NCI-H1092 treated with DMSO at 0.1 percent for 48 hours (cell line): Measurements from ENCODE around the gene HIP1.
"Not testable (repeated sequence)": the region's sequence is repeated elsewhere in the genome, so short reads cannot be mapped to it uniquely, and the experiment has no call there.

Source experiments
- DNase-seq: peaks from one replicate; lab custom pipeline; 2025; lab: John Stamatoyannopoulos, UW

Gene HIP1

GRCh38 chr7:75686551-75686950 lies 52.2 kb downstream of the HIP1 start:
- DNase-seq: no peak

- not testable (repeated sequence) for DNase-seq
Observed at GRCh38 chr7:75682052-75682451, 56.7 kb downstream of the HIP1 start.

- DNase-seq: no peak
Observed at GRCh38 chr7:75679060-75679459, 59.7 kb downstream of the HIP1 start.

DNA sequence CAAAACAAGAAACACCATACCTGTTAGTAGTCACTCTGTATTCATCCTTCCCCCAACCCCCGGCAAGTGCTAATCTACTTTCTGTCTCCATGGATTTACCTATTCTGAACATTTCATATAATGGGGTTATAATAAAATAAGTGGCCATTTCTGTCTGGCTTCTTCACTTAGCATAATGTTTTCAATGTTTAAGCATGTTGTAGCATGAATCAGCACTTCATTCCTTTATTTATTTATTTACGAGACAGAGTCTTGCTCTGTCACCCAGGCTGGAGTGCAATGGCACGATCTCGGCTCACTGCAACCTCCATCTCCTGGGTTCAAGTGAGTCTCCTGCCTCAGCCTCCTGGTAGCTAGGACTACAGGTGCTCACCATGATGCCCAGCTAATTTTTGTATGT lies 69.2 kb downstream of the HIP1 start:
- DNase-seq: no peak

- peak; percentile 23 for DNase-seq
Observed at GRCh38 chr7:75667938-75668337, 70.8 kb downstream of the HIP1 start.

DNA sequence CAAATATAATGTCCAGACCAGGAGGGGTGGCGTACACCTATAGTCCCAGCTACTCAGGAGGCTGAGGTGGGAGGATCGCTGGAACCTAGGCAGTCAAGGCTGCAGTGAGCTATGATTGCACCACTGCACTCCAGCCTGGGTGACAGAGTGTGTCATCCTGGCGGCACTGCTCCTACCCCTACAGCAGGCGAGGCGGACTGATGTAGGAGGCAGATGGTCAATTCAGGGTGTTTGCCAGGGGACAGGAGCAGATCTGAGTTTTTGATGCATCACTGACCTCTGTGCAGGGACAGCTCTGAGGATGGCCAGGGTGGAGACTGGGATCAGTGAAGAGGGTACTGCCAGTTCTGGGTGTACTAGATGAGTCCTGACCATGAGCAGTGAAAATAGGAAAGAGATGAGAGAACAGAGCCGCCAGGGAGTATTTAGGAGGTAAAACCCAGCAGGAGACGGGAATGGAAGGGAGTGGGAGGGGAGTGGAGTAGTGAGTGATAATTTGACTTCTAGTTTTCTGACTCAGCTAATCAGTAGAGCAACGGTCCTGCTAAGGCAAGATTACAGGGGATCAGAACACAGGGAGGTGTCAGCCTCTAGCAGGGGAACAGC lies 75.3 kb downstream of the HIP1 start:
- no peak for DNase-seq

GRCh38 chr7:75662579-75663301 lies 76.0 kb downstream of the HIP1 start:
- no peak for DNase-seq

DNA sequence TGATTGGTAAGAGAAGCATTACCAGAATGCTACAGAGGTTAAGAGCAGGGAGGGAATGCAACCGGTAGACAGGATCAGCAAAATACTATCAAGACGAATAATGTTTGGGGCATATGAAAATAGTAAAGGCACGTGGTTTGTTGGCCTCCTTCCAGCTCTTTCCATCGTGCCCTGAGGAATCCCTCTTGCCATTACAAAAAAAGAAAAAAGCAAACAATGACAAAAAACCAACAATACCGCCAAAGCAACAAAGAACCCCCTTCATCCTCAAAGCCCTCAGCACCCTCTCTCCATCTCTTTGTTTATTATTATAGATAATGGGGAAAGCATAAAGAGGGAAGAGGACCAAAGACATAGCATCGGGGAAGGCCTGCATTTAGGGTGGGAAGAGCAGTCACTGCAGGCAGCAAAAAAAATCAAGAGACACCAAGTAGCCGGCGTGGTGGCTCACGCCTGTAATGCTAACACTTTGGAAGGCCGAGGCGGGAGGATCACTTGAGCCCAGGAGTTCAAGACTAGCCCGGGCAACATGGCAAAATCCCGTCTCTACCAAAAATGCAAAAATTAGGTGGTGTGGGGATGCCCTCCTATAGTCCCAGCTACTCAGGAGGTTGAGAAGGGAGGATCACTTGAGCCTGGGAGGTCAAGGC lies 78.0 kb downstream of the HIP1 start:
- DNase-seq: no peak

- no peak for DNase-seq
Observed at GRCh38 chr7:75658802-75659201, 79.9 kb downstream of the HIP1 start.

DNA sequence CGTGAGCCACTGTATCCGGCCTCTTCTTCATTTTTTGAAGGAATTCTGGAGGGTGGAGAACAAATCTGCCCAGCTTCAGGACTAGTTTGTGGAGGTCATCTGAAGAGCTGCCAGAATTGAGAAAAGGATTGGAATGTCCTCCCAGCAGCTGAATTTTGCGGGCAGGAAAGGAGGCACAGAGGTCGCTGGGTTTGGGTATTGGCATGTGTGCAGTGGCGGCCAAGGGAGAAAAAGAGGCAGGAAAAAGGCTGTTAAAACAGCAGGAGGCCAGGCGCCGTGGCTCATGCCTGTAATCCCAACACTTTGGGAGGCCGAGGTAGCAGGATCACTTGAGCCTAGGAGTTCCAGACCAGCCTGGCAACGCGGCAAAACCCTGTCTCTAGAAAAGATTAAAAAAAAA lies 80.4 kb downstream of the HIP1 start:
- DNase-seq: no peak

DNA sequence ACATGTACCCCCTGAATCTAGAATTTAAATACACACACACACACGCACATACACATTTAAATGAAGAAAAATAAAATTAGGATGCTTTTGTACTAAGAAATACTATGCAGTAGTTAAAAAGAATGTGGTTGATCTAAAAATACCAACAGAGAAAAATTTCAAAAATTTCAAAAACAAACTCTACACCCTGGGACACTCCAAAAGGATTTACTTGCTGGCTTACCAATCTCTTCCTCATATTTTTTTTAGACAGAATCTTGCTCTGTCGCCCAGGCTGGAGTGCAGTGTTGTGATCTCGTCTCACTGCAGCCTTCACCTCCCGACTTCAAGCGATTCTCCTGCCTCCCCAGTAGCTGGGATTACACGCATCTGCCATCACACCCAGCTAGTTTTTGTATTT lies 80.9 kb downstream of the HIP1 start:
- DNase-seq: no peak

DNA sequence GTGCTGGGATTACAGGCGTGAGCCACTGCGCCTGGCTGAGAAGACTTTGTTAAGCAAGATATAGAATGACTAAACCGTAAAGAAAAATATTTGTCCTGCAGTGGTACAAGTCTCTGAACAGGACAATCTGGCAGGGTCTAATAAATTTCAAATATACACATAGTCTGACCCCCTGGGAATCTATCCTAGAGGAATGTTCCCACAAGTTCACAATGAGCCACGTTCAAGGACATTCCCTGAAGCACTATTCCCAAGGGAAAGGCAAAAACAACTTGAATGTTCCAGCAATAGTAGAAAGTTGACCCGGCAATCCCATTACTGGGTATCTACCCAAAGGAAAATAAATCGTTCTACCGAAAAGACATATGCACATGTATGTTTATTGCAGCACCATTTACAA lies 82.0 kb downstream of the HIP1 start:
- DNase-seq: no peak

DNA sequence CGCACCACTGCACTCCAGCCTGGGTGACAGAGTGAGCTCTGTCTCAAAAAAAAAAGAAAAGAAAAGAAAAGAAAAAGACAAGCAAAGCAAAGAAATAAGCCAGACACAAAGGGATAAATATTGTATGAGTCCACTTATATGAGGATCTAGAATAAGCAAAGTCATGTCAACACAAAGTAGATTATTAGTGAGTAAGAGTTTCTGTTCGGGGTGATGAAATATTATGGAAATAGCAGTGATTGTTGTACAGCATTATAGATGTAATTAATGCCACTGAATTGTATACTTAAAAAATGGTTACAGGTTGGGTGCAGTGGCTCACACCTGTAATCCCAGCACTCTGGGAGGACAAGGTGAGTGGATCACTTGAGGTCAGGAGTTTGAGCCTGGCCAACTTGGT lies 83.2 kb downstream of the HIP1 start:
- DNase-seq: no peak

GRCh38 chr7:75654855-75655254 lies 83.9 kb downstream of the HIP1 start:
- DNase-seq: no peak

- no peak for DNase-seq
Observed at GRCh38 chr7:75653651-75654050, 85.1 kb downstream of the HIP1 start.

DNA sequence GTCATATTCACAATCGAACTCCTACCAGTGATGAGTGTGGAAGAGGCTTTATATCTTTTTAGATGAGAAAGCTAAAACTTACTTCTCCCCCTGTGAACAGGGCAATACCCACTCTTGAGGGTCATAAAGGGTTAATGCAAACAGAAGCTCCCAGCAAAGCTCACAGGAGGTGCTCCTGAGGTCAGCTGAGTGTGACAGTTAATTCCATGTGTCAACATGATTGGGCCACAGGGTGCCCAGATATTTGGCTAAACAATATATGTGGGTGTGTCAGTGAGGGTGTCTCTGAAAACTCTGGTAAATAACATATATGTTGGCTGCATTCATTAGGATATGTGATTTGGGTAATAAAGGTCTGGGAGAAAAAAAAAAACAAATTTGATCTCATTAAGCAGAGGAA lies 86.0 kb downstream of the HIP1 start:
- DNase-seq: peak; percentile 41

DNA sequence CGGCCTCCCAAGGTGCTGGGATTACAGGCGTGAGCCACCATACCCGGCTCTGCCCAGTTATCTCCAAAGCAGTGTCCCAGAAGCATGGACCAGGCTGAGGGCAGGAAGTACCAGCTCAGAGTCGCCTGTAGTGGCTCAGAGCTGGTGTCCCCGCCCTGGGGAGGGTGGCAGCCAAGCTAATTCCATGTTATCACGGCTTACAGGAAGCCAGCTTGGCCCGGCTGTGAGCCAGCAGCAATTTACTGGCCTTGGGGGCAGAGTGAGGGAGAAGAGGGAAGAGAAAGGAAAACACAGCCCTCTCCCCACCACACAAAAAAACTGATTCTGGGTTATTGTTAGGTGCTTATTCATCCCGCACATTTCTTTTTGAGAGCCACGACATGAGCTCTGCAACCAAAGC lies 88.1 kb downstream of the HIP1 start:
- peak; percentile 91 for DNase-seq

DNA sequence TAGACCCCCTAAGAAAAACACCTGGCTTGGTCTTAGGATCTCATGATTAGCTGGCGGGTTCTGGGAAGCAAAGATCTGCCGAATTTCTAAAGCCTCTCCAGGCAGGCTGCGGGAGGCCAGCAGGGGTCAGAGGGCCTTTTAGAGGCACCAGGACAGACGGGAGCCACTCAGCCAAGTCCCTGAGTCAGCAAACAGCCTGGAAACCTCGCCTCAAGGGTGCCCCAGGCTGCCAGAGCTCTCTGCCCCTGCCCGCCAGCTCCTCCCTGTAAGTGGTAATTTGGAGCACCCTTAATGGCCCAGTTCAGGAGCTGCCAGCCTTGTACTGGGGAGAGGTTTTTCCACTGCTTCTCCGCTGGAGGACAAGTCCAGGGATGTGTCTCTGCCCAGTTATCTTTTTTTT lies 88.7 kb downstream of the HIP1 start:
- DNase-seq: peak; percentile 79

DNA sequence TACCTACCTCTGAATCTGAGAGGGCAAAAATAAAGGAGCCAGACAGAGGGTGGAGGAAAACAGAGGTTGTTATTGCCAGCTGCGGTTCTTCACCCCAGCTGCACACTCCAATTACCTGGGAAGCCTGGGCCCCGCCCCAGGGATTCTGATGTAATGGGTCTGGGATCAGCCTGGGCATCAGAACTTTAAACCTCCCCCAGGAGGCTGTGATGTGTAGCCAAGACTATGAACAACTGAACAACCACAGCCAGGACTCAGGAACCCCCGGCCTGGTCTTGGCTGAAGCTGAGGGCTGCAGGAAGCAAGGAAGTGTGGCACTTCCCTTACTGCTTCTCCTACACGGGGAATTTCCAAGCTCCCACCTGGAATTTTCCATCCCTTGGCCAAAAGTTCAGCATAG lies 89.3 kb downstream of the HIP1 start:
- DNase-seq: peak; percentile 37

DNA sequence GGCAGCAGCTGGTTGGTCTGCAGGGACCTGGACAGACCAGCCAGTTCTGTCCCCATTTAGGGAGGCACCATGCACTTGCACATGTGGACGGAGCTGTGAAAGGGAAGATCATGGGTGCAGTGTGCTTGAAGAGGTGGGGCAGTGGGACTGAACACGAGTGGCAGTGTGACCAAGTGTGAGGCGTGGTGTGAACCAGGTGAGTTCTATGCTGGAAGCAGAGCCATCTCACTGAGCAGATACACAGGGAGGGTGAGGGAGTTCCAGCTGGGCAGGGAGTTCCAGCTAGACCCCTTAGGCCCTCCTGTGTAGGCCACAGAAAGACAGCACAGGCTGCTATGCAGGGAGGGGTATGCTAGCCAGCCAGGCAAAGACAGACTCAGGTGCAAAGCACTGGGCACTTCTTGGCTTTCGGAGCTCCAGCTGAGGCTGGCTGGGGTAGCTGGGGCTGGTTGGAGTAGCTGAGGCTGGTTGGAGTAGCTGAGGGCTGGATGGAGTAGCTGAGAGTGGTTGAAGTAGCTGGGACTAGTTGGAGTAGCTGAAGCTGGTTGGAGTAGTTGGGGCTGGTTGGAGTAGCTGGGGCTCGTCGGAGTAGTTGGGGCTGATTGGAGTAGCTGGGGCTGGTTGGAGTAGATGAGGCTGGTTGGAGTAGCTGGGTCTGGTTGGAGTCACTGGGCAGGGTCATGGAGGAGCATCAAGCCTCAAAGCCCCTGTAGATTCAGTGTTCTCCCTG lies 90.9 kb downstream of the HIP1 start:
- DNase-seq: no peak

GRCh38 chr7:75646571-75647102 lies 92.1 kb downstream of the HIP1 start:
- peak; percentile 59 for DNase-seq

DNA sequence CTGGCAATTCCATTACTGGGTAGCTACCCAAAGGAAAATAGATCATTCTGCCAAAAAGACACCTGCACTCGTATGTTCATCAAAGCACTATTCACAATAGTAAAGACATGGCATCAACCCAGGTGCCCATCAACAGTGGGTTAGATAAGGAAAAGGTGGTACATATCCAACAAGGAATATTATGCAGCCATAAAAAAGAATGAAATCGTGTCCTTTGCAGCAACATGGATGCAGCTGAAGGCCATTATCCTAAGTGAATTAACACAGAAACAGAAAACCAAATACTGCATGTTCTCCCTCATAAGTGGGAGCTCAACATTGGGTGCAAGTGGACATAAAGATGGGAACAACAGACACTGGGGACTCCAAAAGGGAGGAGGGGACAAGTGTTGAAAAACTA lies 93.2 kb downstream of the HIP1 start:
- DNase-seq: no peak

- DNase-seq: no peak
Observed at GRCh38 chr7:75644589-75644988, 94.2 kb downstream of the HIP1 start.
